ENCODE results near the gene KCNJ13.

The KCNJ13 gene

GRCh38 chr2:232776435-232776834 is at the start of gene KCNJ13:
TSS of gene KCNJ13 (minus strand) at chr2:232776565. CDS start at chr2:232771362, 5,203 bp downstream.
- no peak for DNase-seq

- DNase-seq = no peak
These were observed 41.4 kb upstream of the KCNJ13 start for GRCh38 chr2:232817756-232818155.

GRCh38 chr2:232816657-232817056 is 40.3 kb upstream of the KCNJ13 start:
- DNase-seq = no peak

GRCh38 chr2:232815569-232815968 is 39.2 kb upstream of the KCNJ13 start:
- DNase-seq = no peak

- no peak for DNase-seq
These were observed 34.1 kb upstream of the KCNJ13 start for GRCh38 chr2:232810444-232810843.

GRCh38 chr2:232809349-232810124 is 33.2 kb upstream of the KCNJ13 start:
- DNase-seq = no peak

- DNase-seq = no peak
These were observed 25.7 kb upstream of the KCNJ13 start for GRCh38 chr2:232802091-232802490.

- no peak for DNase-seq
These were observed 23.8 kb upstream of the KCNJ13 start for GRCh38 chr2:232800166-232800565.

- no peak for DNase-seq
These were observed 21.8 kb upstream of the KCNJ13 start for GRCh38 chr2:232798187-232798586.

GRCh38 chr2:232795920-232796319 is 19.6 kb upstream of the KCNJ13 start:
- DNase-seq = no peak

- DNase-seq = no peak
These were observed 18.6 kb upstream of the KCNJ13 start for GRCh38 chr2:232794981-232795380.

- DNase-seq = no peak
These were observed 16.9 kb upstream of the KCNJ13 start for GRCh38 chr2:232793271-232793670.

- no peak for DNase-seq
These were observed 15.2 kb upstream of the KCNJ13 start for GRCh38 chr2:232791518-232791917.

GRCh38 chr2:232789082-232789481 is 12.7 kb upstream of the KCNJ13 start:
- DNase-seq = no peak

GRCh38 chr2:232787806-232788205 is 11.4 kb upstream of the KCNJ13 start:
- no peak for DNase-seq

GRCh38 chr2:232783278-232783677 is 6.9 kb upstream of the KCNJ13 start:
- DNase-seq = no peak

- no peak for DNase-seq
These were observed 5.4 kb upstream of the KCNJ13 start for GRCh38 chr2:232781765-232782164.

- no peak for DNase-seq
These were observed 3.6 kb upstream of the KCNJ13 start for GRCh38 chr2:232779934-232780333.

GRCh38 chr2:232779465-232779864 is 3.1 kb upstream of the KCNJ13 start:
- no peak for DNase-seq

GRCh38 chr2:232777276-232777675 is 911 bp upstream of the KCNJ13 start:
- no peak for DNase-seq

- no peak for DNase-seq
These were observed 2.5 kb downstream of the KCNJ13 start for GRCh38 chr2:232773815-232774214.

GRCh38 chr2:232772531-232772930 is 3.8 kb downstream of the KCNJ13 start:
- DNase-seq = no peak

GRCh38 chr2:232771870-232772269 is 4.5 kb downstream of the KCNJ13 start:
- DNase-seq = no peak

- no peak for DNase-seq
These were observed 6.2 kb downstream of the KCNJ13 start for GRCh38 chr2:232770207-232770606.

- DNase-seq = no peak
These were observed 8.5 kb downstream of the KCNJ13 start for GRCh38 chr2:232767866-232768265.
